AG20443 (cell line): Measurements from ENCODE around the gene ENC1.
A peak's percentile ranks its signal among the peaks of the same experiment; 100 is the strongest.

ENCODE experiments used
- DNase-seq: peaks from one replicate; pipeline ENCODE4 v3.0.0; 2012; ENCODE audit warnings: low spot score, mixed read lengths

Gene ENC1

DNA sequence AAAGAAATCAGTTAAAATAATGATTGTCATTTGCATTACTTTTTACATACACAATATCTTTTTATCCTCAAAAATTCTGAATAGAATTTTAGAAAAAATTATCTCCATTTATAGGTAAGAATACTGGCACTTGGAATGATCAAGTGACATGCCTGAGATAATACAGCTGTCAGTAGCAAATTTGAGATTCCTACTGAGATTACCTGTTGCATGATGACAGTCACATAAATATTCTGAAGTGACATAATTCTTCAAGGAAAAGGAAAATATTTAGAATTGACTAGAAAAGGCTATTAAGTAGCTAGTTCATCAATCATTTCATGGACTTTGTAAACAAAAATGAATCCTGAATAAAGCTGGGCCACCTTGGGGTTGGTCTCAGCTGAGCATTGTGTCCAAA lies 15.2 kb upstream of the ENC1 start:
- DNase-seq, result no peak

DNA sequence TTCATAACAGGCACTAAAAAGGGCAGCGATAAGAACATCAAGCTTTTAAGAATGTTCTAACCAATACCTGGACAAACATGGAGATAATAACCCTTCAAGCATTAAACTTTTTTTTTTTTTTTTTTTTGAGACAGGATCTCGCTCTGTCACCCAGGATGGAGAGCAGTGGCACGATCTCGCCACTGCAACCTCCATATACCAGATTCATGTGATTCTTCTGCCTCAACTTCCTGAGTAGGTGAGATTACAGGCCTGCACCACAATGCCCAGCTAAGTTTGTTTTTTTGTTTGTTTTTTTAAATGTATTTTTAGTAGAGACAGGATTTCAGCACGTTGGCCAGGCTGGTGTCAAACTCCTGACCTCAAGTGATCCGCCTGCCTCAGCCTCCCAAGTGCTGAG lies 14.7 kb upstream of the ENC1 start:
- DNase-seq, result no peak

DNA sequence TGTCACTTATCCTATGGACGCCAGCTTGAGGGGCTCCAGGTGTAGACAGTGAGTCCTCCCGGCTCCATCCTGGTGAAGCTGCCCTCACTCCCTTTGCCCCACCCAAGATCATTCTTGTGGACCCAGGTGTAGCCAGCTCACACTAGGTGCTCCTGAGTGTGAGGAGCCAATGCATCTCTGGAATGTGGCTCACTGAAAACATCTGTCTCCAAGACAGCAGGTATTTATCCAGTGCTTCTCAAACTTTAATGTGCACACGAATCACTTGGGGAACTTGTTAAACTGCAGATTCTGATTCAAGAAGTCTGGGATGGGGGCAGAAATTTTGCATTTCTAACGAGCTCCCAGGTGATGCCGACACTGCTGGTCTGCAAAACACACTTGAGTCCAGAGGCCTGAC lies 13.5 kb upstream of the ENC1 start:
- no peak for DNase-seq

DNA sequence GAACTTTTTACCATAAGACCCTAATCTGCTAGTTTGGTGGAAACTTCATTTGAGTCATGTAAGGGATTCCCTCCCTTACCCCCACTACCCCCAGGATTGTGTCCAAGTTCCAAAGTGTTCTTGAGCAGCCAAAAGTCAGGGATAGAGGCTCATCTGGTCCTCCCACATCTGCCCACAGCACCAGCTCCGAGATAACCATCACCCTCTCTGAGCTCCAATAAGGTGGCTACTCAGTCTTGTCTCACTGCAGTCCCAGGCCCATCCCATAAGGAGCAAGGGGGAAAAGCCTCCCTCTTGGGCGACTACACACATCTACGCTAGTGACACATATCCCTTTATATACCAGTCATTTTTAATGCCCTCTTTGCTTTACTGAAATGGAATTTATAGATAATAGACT lies 12.0 kb upstream of the ENC1 start:
- no peak for DNase-seq

DNA sequence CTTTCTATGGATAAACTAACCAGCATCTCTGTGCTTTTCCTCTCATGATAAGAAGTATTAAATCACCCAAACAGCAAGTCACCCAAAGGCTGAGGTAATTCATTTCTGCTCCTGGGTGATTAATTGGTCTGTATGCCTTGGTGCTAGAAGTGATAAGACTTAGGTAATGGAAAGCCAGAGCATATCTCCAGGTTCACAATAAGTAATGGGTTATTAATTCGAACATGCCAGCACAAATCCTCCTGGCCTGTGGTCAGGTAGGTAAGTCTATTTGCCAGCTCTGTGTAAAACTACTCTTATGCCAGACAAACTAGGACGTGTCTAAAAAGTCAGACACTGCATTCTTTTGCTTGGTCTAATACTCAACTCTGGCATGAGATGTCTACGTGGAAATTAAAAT lies 11.2 kb upstream of the ENC1 start:
- DNase-seq, result no peak

DNA sequence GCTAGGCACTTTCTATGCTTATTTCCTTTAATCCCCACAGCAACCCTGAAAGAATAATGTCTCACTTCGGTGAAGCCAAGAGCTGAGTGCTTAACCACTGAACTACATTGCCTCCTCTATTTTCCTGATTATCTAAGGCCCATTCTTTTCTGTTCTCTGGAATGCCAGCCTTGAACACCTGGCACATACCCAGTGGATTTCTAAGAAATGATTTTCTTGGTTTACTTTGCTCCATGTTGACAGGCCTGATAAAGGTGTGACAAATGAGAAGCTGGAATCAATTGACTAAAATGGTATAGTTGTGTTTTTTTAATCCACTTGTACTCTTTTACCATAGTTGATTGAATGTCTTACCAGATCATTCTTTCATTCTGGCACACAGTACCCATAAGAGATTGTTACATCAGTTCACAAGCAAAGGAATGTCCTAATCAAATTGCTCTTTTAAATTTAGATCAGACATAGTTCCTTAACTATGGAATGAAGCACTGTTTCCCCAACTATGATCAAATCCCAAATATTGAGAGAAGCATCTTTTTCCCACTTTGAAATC lies 9.0 kb upstream of the ENC1 start:
- DNase-seq, result no peak

DNA sequence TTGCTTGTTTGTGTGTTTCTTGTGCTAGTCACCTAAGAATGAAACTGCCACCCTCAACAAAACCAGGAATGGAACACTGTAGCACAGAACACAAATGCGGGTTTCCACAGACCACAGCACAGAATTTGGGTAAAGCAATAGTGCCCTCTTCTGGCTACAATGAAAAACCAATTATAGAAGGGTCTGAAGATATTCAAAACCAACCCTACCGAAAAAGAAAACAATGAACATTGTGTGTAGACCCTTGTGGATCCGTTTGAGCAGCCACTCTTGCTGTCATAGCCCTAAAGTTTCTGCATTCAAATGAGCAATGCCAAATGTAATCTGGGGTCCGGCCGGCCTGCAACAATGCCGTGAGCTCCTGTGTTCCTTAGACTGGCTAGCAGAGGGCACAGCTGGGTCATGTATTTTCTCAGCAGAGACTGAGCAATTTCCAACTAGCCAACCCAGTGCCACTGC lies 8.3 kb upstream of the ENC1 start:
- DNase-seq, result peak; percentile 79

DNA sequence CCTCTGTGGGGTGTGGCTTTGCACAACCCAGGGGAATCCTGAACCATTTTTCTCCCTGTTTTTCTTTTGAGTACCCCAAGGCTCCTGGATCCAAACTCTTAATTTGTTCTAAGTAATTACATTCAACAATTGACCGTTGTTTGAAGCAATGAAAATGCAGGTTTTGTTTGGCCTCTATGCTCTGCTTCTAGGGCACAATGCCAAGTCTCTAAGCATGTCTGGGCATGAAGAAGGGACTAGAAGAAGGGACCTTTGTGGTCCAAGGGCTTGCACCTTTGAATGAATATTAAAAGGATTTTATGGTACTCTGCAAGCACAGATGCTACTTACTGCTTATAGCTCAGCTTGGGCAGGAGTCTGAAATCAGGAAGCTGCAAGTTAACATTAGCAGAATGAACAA lies 6.6 kb upstream of the ENC1 start:
- DNase-seq, result no peak

DNA sequence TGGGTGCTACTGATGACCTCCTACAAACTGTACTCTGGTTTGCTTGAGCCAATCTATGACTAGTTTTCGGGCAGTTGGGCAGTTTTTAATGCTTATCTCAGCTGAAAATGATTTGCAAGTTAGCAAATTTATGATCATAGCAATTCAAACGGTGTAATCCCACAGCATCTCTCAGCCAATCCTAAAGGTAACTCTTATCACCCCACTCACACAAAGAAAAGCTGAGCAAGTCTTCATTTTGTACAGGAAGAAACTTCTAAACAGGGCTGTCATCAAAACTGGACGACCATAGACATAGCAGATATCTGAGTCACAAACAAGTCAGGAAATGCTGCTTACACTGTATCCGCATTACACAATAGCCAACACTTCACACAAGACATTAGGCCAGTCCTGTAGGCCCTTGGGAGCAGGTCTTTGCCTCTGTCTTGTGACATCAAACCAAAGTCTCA lies 2.6 kb upstream of the ENC1 start:
- peak; percentile 79 for DNase-seq

DNA sequence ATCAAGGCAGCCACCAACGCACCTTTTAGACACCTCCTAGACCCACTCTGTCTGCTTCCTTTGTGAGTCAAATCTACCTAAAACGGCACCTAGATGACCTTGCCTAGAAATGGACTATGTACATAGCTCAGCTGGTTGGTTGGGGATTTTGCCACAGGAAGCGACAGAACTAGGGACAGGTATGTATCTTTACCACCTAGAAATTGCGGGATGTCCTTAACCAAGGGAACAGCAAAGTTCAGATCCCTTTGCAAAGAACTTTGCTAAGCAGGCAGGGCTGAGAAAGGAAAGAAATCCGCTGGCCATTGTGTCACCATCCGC lies 2.0 kb upstream of the ENC1 start:
- no peak for DNase-seq

DNA sequence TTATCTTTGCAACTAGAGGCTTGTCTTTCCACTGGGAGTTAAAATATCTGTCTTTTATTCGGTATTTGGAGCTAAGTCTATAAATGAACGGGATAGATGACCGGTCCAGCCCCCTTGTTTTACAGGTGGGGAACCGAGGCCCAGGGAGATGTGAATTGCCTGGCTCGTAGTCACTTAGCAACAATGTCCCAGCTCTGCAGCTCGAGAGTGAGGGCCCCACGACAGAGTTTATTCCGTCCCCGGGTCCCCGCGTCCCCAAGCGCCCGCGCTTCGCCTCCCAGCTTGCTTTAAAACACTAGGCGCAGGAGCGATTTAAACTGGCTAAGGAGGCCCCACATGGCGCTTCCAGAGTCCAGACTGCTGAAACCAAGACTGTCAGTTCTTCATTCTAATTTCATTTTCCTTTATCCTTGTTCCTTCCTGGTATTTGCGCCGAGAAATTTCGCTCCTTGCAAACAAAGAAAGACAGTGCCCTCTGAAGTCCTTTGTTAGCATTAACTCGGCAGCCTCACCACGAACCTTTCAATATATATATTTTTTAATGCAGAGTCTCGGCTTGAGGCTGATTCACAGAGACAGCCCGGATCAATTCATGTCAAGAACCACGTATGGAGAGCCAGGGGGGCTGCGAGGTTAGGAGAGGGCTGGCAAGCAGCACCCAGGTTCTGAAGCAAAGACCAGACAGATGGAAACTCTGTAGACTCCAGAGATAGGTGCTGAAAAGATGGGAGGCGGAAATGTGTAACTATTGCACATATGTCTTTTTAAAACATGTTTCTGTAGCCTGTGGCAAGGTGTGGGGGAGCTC lies 1.4 kb upstream of the ENC1 start:
- DNase-seq, result peak; percentile 36

DNA sequence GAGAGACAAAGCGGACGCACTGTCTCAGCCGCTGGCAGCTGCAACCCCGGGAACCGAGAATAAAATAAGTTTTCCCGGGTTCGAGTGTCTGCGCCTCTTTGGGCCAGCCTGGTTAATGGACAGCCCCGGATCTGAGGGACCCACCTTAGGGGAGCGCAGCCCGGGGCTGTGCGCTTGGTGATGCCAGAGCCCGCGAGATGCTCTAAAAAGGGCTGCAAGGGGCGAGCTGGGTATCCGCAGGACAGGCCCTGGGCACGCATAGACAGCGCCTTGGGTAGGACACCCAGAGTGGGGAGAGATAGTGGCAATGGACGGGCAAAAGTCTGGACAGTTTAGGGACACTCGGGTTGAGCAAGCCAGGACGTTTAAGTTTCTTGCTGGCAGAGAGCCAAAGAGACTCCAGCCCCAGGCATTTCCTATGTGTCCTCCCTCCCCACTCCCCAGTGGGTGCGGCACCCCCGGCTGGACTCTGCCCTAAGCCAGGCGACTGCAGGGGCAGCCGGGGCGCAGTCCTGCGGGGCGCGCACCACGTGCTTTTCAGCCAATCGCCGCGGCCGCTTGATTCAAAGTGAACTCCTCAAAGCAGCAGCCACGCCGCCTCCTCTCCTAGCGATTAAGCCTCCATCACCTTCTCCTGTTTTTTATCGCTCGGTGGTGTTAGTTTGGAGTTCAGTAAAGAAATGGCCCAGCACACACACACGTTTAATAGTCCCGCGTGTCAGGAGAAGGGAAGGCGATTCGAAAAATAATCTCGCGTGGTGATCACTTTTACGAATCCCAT lies 616 bp upstream of the ENC1 start:
- peak; percentile 63 for DNase-seq

DNA sequence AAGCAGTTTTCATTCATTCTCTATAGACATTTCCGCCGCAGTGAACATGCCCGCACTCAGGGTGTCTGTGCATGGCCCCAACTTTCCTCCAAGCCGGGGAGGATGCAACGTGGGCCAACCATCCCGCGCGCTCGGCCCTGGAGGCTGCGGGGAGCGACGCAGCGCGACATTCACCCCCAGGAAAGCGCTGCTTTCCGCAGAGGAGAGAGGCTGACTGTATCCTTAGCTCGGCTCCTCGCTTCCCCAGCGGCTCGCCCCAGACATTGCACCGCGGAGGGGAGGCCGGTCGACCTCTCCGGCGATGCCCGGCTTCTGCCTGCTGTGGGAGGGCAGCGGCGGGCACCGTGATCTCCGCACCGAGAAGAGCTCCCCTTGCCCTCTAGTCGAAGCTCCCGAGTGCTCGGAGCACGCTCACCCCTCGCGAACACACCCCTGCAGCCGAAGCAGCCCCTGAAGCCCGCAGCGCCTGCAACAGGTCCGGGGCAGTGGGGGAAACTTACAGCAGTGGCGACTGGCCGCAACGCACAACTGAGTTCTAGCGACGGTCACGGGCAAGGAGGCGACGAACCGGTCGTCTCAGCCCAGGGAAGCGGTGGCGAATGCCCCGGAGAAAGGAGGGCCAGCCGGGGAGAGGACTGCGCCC lies 600 bp downstream of the ENC1 start:
- peak; percentile 53 for DNase-seq

DNA sequence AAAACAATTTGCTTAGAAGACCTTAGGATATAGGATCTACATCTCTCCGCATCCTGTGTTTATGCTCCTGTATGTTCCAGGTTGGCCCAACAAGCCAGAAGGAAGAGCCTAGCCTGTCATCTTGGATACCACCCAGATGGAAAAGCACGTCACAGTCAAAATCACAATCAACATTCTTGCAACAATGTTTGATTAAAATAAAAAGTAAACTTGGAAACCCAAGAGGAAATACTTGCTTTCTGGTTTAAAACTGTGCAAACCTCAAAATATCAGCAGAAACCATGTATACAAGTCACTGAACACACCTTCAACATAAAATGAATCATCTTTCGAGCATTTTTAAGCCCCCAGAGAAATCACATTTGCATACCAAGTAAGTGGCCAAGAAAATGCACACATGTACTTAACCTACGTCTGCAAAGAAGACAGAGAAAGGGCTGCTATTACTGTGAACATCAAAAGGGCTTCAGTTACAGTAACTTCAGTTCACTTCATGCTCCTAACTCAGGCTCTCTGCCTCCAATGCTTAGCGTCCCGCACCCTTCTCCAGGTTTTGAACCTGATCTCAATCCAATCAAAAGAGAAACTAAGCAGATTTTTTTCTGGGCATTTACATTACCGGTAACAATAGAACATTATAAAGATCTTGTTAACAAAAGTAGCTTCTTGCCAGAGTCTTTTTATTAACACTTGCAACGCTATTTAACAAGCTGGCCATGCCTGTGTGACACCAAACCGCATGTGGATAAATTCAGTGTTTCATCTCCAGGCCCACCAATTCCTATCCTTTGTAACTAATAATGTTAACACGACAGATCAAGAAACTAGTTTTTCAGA lies 1.3 kb downstream of the ENC1 start:
- DNase-seq, result no peak

DNA sequence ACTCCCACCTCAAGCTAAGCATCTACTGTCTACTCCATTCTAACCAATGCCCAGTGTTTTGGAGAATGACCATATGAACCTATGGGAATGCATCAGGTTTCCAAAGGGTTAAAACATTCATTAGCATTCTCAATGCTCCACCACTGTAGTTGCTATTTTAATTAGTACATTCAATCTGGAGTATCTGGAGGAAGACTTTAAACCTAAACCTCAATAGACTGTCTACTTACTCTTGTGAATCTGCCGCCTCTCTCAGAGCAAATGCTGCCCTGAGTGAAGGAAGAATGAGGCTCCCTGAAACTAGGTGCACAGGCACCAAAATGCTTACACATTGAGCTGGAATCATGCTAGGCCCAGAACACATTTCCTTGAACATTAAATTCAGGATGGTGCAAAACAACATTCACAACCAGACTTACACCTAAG lies 2.0 kb downstream of the ENC1 start:
- no peak for DNase-seq

DNA sequence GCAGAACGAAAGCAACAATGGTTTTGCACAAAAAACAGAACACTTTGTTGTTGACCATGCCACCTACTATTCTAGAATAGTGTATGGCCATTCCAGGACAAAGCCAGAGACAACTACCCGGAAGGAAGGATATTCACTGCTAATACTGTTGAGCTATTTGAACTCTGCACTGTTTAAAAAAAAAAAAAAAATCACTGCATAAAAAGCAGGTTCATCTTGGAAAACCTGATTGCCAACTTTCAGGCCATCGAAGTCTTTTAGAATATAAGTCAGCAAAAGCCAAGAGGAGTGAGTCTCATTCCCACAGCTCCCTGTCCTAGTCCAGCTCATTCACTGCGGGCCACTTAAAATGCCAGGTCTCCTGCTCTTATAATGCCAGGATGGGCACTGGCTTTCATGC lies 4.0 kb downstream of the ENC1 start:
- DNase-seq, result no peak

DNA sequence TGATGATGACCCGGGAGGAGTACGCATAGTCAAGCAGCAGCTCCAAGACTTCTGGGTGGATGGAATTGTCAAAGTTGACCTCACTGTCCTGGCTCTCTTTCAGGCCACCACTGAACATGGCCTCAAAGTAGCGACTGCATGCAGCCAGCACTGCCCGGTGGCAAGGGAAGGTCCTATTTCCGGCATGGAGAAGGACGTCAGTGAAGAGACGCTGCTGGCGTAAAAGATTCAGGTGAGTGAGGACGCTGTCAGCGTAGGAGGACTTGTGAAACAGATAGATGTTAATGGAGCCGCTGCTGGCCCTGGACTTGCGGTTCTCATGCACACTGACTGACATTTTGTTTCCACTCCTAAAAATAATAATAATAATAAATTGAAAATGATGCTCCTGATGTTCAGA lies 4.4 kb downstream of the ENC1 start:
- no peak for DNase-seq

DNA sequence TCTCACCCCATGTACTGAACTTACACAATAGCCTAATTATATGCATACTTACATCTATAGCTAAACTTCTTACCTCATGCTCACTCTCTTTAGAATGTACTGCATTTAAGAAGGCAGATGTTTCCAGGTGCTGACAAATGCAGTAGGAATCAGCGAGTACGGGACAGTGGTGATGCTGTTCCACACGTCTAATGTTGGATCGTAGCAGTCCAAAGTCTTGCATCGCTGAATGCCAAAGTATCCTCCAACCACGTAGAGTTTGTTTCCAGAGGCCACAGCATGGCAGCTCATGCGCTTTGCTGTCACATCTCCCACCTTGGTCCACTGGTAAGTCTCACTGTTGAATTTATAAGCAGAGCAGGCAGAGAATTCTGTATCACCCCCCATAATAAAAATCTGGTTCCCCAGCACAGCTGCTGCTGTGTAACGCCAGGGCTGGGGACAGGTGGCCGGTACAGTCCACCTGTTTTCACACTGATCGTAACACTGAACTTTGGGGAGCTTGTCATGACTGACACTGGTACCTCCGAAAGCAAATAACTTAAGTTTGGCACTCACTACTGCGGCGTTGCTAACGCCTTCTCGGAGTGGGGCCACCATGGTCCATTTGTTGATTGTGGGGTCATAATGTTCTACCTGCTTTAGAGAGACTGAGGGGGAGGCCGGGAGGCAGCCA lies 5.8 kb downstream of the ENC1 start:
- DNase-seq, result no peak

DNA sequence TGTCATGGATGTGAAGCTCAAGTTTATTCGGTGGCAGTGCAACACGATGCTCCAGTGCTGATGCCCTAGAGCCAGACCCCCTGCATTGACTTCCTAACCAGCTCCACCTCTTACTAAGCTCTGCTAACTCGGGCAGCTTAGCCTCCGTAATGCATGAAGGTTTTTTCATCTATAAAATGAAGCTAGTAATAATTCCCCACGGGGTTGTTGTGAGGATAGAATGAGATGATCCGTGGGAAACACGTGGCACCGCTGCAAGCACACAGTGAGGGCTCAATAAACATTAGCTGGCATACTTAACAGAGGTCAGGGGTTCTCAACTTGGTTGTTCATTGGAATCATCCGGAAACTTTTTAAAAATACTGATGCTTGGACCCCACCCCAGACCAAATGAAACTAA lies 6.8 kb downstream of the ENC1 start:
- no peak for DNase-seq

DNA sequence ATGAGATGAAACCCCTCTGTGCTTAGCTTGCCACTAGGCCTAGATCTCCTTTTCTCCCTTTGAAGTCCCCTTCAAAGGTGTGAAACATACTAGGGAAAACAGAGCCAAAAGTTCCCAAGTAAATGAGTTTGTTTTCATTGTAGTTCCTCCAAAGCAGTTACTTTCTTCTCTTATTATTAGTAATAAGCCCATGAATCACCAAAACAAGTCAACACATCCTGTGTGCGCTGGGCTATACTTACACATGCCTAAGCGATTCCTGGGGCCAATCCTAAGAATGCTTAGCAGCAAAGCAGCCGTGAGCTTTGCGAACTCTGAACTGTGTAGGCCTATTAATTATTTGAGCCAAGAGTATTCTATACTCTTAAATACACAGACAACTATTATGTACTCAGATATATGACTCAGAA lies 7.6 kb downstream of the ENC1 start:
- no peak for DNase-seq
